Hypothalamus (tissue), 51 donors: Measurements from ENCODE around the gene CES2.
"Not testable (repeated sequence)": the region's sequence is repeated elsewhere in the genome, so short reads cannot be mapped to it uniquely, and the experiment has no call there.

Experiments used
- DNase-seq, 51 donors: peaks; one replicate each; lab custom pipeline; 2025; lab: John Stamatoyannopoulos, UW

Gene CES2

DNA sequence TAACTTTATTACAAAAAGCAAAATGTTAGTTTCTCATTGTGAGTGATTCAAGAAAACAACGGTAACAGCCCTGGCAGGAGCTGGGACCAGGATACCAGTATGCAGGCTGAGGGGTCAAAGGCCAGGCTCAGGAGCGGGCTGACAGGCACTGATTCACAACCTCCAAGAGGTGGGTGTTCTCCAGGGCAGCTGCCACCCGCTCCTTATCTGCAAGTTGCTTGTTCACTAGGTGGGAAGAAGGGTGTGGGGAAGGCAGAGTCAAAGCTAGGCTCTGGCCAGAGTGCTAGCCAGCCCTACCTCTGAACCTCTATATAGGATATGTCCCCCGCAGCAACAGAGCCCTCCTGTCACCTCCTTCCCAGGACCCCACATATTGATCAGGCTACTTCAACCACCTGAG, 3.2 kb upstream of the CES2 start:
- DNase-seq = no peak

DNA sequence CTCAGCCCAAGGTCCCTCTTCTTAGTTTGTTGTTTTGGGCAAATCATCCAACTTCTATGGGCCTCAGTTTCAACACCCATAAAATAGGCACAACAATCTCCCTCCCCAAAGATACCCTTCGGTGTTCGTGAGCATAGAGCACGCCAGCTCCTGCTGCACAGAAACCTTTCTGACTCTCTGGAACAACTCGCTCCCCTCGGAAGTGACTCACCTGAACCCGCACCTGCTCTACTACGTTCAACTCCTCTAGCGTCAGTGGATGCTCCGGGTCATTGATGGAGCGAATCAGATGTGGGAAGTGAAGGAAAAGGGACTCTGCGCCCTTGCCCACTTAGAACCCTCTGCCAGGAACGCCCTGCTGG, 1.6 kb upstream of the CES2 start:
- peak in 2 of 51 donors; percentile 33 to 47 for DNase-seq

DNA sequence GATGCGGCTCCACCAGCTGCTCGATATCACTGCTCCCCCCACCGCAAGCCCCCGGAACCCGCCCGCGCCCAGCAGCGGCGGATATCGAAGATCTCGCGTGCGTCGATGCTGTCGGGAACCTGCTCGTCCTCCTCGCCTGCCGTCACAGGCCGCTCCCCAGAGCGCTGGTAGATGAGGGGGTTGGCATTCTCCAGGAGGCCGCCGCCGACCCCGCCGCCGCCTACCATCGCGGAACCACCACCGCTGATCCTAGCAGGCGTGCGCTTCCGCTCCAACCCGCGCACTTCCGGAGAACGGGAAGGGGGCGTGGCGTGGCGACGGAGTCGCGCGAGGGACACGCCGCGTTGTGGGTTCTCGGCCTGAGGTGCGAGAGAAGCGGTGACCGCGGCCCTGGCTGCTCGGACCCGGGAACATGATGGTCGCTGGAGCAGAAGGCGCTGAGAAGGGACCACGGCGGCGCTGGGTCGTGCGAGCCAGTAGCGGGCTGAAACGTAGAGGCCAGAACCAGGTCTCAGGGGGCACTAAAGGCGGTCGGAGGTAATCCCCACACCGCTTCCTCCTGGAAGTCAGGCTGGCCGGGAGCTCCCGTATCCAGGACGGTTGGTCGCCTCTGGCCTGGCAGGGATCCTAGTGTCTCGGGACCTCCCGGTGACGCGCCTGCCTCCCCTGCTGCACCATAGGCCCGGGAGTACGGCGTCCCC, 1.0 kb upstream of the CES2 start, which contains the start of gene CIAO2B:
TSS of gene CIAO2B (minus strand) at position 265 of the 701 bp plus-strand sequence. CDS start at position 227, 38 bp downstream.
- peak; percentile 34 to 92 (median 80) for DNase-seq

DNA sequence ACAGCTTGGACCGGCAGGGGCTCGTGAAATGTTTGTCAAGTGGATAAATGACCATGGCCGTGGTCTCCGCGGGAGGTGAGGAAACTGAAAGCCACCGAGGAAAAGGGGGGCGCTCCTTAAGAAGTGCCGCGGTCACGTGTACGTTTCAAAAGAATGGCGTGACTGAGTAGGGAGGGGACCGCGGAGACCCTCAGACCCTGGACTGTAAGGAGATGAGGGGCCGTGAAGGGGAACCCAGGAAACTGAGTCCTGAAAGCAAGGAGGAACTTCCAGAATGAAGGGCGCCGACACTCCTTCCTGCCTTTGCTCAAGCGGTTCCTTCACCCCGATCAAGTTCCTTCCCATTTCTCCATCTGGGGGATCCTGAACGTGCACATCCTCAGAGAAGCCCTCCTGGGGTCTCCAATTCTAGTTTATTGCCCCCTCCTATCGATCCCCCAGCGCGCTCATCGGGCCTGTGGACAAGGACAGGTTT, 440 bp upstream of the CES2 start:
- DNase-seq = peak in 3 of 51 donors; percentile 37 to 49 (median 46)

DNA sequence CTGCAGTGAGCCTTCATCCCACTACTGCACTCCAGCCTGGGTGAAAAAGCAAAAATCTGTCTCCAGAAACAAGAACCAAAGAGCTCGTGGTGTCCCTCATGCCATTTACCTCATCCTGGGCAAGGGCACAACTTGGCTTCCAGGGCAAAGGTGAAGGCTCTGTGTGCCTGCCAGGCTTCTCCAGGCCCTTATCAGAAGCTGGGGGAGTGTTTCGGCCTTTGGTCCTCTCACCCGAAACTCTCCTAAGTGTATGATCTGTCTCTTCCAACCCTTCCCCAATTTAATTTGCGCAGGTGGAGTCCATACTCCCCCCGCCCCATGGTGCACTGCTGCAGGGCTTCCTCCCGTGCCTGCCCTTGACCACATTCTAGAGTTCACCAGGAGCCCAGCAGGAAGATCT, 1.1 kb downstream of the CES2 start:
- no peak for DNase-seq

DNA sequence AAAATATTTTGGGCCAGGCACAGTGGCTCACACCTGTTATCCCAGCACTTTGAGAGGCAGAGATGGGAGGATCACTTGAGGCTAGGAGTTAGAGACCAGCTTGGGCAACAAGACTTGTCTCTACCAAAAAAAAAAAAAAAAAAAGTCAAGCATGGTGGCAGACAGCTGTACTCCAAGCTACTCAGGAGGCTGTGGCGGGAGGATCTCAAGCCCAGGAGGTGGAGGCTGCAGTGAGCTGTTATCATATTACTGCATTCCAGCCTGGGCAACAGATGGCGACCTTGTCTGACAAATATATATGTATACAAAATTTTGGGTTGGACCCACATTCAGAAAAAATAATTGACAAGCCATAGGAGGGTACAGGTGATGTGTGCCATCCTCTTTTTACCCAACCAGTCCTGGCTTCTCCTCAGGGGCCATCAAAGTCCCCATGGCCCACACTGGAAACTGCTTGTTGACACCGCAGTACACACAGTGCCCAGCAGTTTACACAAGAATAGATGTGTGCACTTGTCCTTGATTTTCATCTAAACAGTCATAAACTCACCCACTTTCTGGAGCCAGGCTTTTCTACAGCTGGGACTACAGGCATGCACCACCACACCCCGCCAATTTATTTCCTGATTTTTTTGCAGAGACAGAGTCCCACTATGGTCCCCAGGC, 1.7 kb downstream of the CES2 start:
- DNase-seq = no peak

DNA sequence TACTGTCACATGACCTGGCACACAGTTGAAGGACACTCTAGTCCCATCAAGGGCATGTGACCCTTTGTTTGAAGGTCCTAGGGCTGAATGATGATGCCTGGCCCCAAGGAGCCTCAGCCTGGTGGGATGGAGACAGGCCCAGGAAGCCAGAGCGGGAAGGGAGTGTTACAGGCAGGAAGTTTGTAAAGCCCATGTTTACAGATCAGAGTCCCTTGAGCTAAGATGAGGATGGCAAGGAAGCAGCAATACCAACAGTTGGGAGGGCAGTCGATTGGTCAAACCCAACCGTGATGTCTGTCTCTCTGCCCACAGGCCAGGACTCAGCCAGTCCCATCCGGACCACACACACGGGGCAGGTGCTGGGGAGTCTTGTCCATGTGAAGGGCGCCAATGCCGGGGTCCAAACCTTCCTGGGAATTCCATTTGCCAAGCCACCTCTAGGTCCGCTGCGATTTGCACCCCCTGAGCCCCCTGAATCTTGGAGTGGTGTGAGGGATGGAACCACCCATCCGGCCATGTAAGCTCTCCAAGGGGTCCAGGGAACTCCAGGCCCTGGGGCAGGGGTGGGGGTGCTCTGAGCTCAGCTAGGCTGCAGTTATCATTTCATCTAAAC, 2.5 kb downstream of the CES2 start:
- no peak for DNase-seq

DNA sequence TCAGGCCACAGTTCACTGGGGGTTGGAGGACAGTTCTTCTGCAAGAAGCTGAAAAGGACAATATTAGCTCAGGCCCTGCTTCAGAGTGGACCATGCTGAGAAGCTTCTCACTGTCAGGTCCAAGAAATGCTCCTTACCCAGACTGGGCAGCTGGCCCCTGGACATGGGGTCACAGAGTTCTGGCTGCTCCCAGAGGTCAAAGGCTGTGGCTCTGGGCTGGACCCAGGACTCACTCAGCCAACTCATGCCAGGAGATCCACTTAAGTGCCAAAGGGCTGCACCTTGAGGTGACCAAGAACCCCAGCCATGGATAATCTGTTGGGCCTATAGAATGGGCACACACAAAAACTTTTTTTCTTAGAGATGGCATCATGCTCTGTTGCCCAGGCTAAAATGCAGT, 4.0 kb downstream of the CES2 start:
- DNase-seq = no peak

DNA sequence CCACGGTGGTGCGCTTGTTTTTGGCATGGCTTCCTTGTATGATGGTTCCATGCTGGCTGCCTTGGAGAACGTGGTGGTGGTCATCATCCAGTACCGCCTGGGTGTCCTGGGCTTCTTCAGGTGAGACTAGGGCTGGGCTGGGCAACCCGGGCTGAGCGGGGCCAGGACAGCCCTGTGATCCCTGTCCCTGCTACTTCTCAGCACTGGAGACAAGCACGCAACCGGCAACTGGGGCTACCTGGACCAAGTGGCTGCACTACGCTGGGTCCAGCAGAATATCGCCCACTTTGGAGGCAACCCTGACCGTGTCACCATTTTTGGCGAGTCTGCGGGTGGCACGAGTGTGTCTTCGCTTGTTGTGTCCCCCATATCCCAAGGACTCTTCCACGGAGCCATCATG, 4.9 kb downstream of the CES2 start:
- DNase-seq = no peak

DNA sequence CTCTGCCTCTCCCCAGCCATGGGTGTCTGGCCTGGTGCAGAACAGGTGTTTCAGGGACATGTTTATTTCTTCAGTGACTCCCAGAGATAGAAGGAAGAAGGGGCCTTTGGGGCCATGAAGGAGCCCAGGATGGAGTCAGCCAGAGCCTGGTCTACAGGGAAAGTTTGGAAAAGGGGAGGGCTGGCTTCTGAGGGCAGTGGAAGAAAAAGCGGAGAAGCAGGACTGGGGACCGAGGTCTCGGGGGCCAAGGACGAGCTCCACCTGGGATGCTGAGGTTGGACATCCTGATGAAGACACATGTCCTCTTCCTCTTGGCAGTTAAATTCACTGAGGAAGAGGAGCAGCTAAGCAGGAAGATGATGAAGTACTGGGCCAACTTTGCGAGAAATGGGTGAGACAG, 7.7 kb downstream of the CES2 start:
- DNase-seq = no peak

DNA sequence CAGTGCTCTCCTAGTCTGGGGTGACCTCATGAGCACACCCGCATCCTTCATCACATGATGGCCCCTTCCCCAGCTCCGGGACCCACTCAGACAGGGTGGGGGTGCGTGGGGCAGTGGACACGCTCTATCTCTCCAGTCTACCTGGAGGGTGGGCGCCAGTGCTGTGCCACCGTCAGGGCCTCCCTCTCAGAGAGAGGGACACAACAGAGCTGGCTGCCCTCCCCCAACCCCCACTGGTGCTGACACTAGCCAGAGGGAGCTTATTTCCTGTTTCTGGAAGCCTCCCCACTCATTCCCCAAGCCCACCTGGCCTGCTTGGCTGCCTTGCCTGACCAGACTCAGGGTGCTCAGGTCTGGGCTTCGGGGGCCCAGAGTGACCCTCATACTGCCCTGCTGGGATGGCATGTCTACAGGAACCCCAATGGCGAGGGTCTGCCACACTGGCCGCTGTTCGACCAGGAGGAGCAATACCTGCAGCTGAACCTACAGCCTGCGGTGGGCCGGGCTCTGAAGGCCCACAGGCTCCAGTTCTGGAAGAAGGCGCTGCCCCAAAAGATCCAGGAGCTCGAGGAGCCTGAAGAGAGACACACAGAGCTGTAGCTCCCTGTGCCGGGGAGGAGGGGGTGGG, 8.2 kb downstream of the CES2 start:
- DNase-seq = no peak

DNA sequence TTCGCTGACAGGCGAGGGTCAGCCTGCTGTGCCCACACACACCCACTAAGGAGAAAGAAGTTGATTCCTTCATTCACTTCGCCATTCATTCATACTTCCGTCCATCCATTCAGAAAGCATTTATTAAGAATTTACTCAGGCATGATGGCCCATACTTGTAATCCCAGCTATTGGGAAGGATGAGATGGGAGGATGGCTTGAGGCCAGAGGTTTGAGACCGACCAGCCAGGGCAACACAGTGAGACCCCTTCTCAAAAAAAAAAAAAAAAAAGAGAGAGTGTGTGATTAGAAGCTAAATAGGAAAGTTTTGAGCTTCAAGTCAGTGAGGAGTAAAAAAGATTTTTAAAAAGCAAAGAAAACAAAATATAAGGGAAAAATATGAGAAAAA, 8.7 kb downstream of the CES2 start:
- DNase-seq = no peak

DNA sequence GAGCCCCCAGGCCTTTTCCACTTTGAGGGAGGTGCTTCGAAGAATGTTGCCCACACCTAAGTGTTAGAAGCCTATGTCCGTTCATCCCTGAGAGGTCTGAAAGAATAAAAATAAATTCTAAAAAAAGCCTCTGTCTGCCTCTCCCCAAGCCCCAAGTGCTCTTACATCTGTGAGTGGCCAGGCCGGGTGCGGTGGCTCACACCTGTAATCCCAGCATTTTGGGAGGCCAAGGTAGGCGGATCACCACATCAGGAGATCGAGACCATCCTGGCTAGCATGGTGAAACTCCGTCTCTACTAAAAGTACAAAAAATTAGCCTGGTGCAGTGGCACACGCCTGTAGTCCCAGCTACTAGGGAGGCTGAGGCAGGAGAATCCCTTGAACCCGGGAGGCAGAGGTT, 9.7 kb downstream of the CES2 start:
- not testable (repeated sequence) for DNase-seq

DNA sequence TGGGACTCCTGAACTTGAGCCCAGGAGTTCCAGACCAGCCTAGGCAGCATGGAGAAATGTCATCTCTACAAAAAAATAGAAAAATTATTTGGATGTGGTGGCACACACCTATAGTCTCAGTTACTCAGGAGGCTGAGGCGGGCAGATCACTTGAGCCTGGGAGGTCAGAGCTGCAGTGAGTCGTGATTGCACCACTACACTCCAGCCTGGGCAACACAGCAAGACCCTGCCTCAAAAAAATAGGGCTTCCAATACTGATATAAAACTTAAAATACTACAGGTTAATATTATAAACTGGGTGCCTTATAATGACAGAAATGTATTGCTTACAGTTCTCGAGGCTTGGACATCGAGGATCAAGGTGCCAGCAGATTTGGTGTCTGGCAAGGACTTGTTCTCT, 10.6 kb downstream of the CES2 start:
- no peak for DNase-seq

DNA sequence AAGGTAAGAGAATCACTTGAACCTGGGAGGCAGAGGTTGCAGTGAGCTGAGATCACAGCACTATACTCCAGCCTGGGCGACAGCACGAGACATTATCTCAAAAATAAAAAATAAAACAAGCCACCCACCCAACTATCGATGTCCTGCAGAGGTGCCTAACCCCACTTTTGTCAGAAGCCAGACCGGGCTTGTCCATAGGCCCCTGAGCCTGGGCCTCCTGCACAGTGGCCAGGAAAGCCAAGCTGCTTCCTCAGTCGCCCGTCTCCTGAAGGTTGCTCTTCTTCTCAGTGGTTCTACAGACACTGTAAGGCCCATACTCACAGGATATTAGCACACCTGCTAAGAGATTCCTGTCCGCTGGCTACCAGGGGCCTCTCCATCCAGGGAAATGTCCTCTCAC, 11.2 kb downstream of the CES2 start:
- no peak for DNase-seq

DNA sequence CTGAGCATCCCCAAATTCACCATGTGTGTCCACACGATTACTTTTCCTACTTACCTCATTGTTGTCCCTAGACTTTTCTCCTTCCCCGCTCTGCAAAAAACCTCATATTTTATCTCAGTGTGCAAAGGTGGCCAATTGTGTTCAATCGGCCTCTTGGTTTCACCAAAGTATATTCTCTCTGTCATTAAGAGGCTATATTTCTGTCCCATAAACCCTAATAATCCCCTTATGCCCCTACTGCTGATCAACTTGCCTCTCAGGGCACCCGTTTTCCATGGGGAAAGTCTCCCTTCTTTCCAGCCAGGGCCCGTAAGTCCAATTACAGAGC, 11.6 kb downstream of the CES2 start:
- no peak for DNase-seq

DNA sequence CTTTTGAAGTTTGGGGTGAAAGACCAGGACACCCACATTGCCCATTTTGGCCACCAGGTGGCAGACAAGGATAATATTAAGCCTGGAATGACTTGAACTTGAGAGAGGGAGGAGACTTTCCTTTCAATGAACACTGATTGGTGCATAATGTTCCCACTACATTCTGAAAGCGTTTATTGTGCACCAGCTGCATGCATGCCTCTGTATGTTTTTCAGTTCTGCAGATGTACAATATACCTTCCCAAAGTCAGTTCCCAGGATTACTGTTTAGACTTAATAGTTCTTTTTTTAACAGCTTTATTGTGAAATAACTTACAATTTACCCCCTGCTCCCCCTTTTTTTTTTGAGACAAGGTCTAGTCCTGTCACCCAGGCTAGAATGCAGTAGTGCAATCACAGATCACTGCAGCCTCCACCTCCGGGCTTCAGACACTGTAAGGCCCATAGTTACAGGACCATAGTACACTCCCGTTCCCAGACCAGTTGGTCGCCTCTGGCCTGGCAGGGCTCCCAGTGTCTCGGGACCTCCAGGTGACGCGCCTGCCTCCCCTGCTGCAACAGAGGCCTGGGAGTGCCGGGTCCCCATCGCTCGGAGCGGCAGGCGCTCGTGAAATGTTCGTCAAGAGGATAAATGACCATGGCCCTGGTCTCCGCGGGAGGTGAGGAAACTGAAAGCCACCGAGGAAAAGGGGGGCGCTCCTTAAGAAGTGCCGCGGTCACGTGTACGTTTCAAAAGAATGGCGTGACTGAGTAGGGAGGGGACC, 12.2 kb downstream of the CES2 start:
- DNase-seq = peak in 42 of 51 donors; percentile 8 to 88 (median 60)

DNA sequence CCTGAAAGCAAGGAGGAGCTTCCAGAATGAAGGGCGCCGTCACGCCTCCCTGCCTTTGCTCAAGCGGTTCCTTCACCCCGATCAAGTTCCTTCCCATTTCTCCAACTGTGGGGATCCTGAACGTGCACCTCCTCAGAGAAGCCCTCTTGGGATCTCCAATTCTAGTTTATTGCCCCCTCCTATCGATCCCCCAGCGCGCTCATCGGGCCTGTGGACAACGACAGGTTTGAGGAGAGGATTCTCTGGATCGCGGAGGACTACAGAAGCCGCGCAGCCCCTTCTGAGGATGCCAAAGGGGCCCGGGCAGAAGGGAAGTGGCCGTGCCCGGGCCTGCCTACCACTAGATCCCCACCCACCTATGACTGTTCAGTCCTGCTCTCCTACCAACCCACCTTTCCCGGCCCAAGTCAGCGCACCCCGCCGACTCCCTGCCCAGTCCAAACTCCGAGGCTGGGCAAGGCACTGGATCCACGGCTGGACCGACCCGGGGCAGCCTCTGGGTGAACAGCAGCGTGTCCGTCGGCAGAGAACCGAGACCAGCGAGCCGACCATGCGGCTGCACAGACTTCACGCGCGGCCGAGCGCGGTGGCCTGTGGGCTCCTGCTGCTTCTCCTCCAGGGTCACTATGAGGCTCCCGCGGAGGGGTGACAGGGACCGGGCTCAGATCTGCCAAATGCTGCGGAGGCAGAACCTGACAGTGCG, 13.0 kb downstream of the CES2 start:
- peak in 6 of 51 donors; percentile 11 to 55 (median 28) for DNase-seq

DNA sequence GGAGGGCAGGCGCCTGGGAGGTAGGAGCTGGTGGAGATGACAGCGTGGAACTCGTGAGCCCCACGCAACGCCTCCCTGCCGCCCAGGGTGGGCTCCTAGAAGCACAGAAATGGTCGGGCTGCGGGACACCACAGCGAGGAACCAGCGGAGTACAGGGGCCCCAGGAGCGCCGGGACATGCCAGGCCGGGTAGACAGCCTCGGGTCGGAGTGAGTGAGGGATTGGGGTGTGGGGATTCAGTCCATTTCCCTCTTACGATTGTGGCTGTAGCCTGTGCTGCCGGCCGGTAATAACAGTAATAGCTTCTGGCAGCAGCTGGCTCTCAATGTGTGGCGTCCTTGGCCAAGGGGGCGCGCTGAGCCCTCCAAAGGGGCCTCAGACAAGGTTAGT, 13.5 kb downstream of the CES2 start:
- no peak for DNase-seq

DNA sequence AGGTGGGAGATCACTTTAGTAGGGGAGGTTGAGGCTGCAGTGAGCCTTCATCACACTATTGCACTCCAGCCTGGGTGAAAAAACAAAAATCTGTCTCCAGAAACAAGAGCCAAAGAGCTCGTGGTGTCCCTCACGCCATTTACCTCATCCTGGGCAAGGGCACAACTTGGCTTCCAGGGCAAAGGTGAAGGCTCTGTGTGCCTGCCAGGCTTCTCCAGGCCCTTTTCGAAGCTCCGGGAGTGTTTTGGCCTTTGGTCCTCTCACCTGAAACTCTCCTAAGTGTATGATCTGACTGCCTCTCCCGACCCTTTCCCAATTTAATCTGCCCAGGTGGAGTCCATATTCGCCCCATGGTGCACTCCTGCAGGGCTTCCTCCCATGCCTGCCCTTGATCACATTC, 14.2 kb downstream of the CES2 start:
- no peak for DNase-seq
